ENCODE data around the gene PTGER1. TPM values are rescaled to one million over a fixed set of nuclear protein-coding genes. Genes with fewer than 3 reads are reported as not detected.

PTGER1 gene
- total RNA-seq, 1 donor, result 1.9 TPM

GRCh38 chr19:14473073-14473977 lies 1.8 kb downstream of the PTGER1 start:
- DNase-seq (ENCODE audit: low read depth), result no peak
- no peak overlapping the region for H3K4me3 ChIP-seq (ENCODE audit: low read depth, low read length)
- no peak for TF ChIP-seq CTCF (IDR thresholded peaks at IDR 0.05; ENCODE audit: insufficient read depth, low read length)

- DNase-seq (ENCODE audit: low read depth), result peak; percentile 47
- peak; percentile 91 for TF ChIP-seq CTCF (IDR thresholded peaks at IDR 0.05; ENCODE audit: insufficient read depth, low read length)
- H3K4me3 ChIP-seq (ENCODE audit: low read depth, low read length), result no peak overlapping the region
Measured at GRCh38 chr19:14472202-14472938, 2.8 kb downstream of the PTGER1 start.

GRCh38 chr19:14471436-14472187 lies 3.5 kb downstream of the PTGER1 start:
- TF ChIP-seq CTCF (IDR thresholded peaks at IDR 0.05; ENCODE audit: insufficient read depth, low read length), result no peak
- no peak overlapping the region for H3K4me3 ChIP-seq (ENCODE audit: low read depth, low read length)
- no peak for DNase-seq (ENCODE audit: low read depth)

- TF ChIP-seq CTCF (IDR thresholded peaks at IDR 0.05; ENCODE audit: insufficient read depth, low read length), result no peak
- DNase-seq (ENCODE audit: low read depth), result no peak
- no peak overlapping the region for H3K4me3 ChIP-seq (ENCODE audit: low read depth, low read length)
Measured at GRCh38 chr19:14470031-14470876, 4.9 kb downstream of the PTGER1 start.

- no peak overlapping the region for H3K4me3 ChIP-seq (ENCODE audit: low read depth, low read length)
- DNase-seq (ENCODE audit: low read depth), result no peak
- no peak for TF ChIP-seq CTCF (IDR thresholded peaks at IDR 0.05; ENCODE audit: insufficient read depth, low read length)
Measured at GRCh38 chr19:14467816-14468215, 7.3 kb downstream of the PTGER1 start.

GRCh38 chr19:14467391-14467790 lies 7.8 kb downstream of the PTGER1 start:
- TF ChIP-seq CTCF (IDR thresholded peaks at IDR 0.05; ENCODE audit: insufficient read depth, low read length), result no peak
- no peak for DNase-seq (ENCODE audit: low read depth)

More at GRCh38 chr19:14467391-14467790, 7.8 kb downstream of the PTGER1 start:
- no peak overlapping the region for H3K4me3 ChIP-seq (ENCODE audit: low read depth, low read length)
